ENCODE data around the gene APLP2. TPM values are rescaled to one million over a fixed set of nuclear protein-coding genes. Genes with fewer than 3 reads are reported as not detected.

The APLP2 gene
- total RNA-seq, 1 experiment from 2014 or later = 350 TPM

GRCh38 chr11:130181295-130182272 is 111.9 kb downstream of the APLP2 start:
- no TSS peak for BruUV-seq (replicated peaks)

GRCh38 chr11:130183878-130184610 is 114.3 kb downstream of the APLP2 start:
- ChIA-PET CTCF (no interaction called here), POLR2A (ENCODE audit: unreplicated experiment) (interaction anchor here (0.6 kb wide), 1 partner anchor 18 kb away, joined by 3 read pairs; no protein-coding TSS in a partner anchor)
- no TSS peak for BruUV-seq (replicated peaks)
- no peak for DNase-seq
- H3K4me1 ChIP-seq (replicated peaks; ENCODE audit: insufficient read depth) = peaks cover 33% of the 10 kb centered on the region
- no peak for TF ChIP-seq EZH2 (IDR thresholded peaks at IDR 0.05; ENCODE audit: low read depth)
- TF ChIP-seq CTCF (conservative IDR thresholded peaks at IDR 0.05) = no peak
- H3K9me3 ChIP-seq (ENCODE audit: insufficient read depth, low read depth) = no peaks in the 10 kb centered on the region
- H3K4me2 ChIP-seq = no peak overlapping the region
- H2AFZ ChIP-seq = no peak overlapping the region
- peaks cover 38% of the 10 kb centered on the region for H3F3A ChIP-seq (ENCODE audit: insufficient read depth, low read depth)
- H4K20me1 ChIP-seq (ENCODE audit: insufficient read depth) = peaks cover 36% of the 10 kb centered on the region
- H3K79me2 ChIP-seq (ENCODE audit: low read depth) = peaks cover 83% of the 10 kb centered on the region
- no peak overlapping the region for H3K27ac ChIP-seq
- no peaks in the 10 kb centered on the region for H3K9me2 ChIP-seq (ENCODE audit: insufficient read depth)
- intact Hi-C loops (cut with micrococcal nuclease; ENCODE audit: unreplicated experiment) = no loop called here
- H3K4me3 ChIP-seq = no peak overlapping the region
- 0 out of 2 replicates have a peak, but pooled peaks cover 4% of the 10 kb centered on the region for H3K36me3 ChIP-seq (ENCODE audit: low read depth)
- H3K27me3 ChIP-seq (ENCODE audit: insufficient read depth, low read depth) = no peaks in the 10 kb centered on the region

More at GRCh38 chr11:130181295-130182272, 111.9 kb downstream of the APLP2 start:
- Histone ChIP-seq H3K9me2 (ENCODE audit: insufficient read depth) (no peaks in the 10 kb centered on the region), H3K4me2 (peak overlapping the region; percentile 56), H3K79me2 (ENCODE audit: low read depth) (peaks cover 95% of the 10 kb centered on the region), H3K4me1 (replicated peaks; ENCODE audit: insufficient read depth) (peaks cover 46% of the 10 kb centered on the region), H3K27me3 (ENCODE audit: insufficient read depth, low read depth) (no peaks in the 10 kb centered on the region), H3K36me3 (ENCODE audit: low read depth) (0 out of 2 replicates have a peak, but pooled peaks cover 4% of the 10 kb centered on the region), H3K4me3 (no peak overlapping the region; the same call in 1 of the 2 replicates), H3K27ac (peak overlapping the region; percentile 82), H3F3A (ENCODE audit: insufficient read depth, low read depth) (peaks cover 38% of the 10 kb centered on the region), H3K9me3 (ENCODE audit: insufficient read depth, low read depth) (no peaks in the 10 kb centered on the region), H2AFZ (no peak overlapping the region), H4K20me1 (ENCODE audit: insufficient read depth) (peaks cover 28% of the 10 kb centered on the region)
- POLR2A ChIA-PET (ENCODE audit: unreplicated experiment) = no interaction called here
- CTCF ChIA-PET = interaction anchor here (0.6 kb wide), 1 partner anchor 32 kb away, joined by 5 read pairs; no protein-coding TSS in a partner anchor
- TF ChIP-seq EZH2 (IDR thresholded peaks at IDR 0.05; ENCODE audit: low read depth) = no peak
- TF ChIP-seq CTCF (conservative IDR thresholded peaks at IDR 0.05) = no peak
- peak; percentile 25 to 89 for DNase-seq
- intact Hi-C loops (cut with micrococcal nuclease; ENCODE audit: unreplicated experiment) = no loop called here

- CTCF ChIA-PET = no interaction called here
- BruUV-seq (replicated peaks) = no TSS peak
- Histone ChIP-seq H3F3A (ENCODE audit: insufficient read depth, low read depth) (peaks cover 15% of the 10 kb centered on the region; the same call in 1 of the 2 replicates), H3K4me2 (no peak overlapping the region), H3K79me2 (ENCODE audit: low read depth) (peaks cover 55% of the 10 kb centered on the region), H3K9me3 (ENCODE audit: insufficient read depth, low read depth) (no peaks in the 10 kb centered on the region), H3K27me3 (ENCODE audit: insufficient read depth, low read depth) (no peaks in the 10 kb centered on the region), H3K4me1 (replicated peaks; ENCODE audit: insufficient read depth) (peaks cover 5% of the 10 kb centered on the region), H3K27ac (no peak overlapping the region), H4K20me1 (ENCODE audit: insufficient read depth) (peaks cover 14% of the 10 kb centered on the region), H2AFZ (no peak overlapping the region), H3K9me2 (ENCODE audit: insufficient read depth) (no peaks in the 10 kb centered on the region), H3K36me3 (ENCODE audit: low read depth) (0 out of 2 replicates have a peak, but pooled peaks cover 4% of the 10 kb centered on the region), H3K4me3 (no peak overlapping the region)
- TF ChIP-seq CTCF (conservative IDR thresholded peaks at IDR 0.05) (no peak), EZH2 (IDR thresholded peaks at IDR 0.05; ENCODE audit: low read depth) (no peak)
- intact Hi-C loops (cut with micrococcal nuclease; ENCODE audit: unreplicated experiment) = no loop called here
- no peak for DNase-seq
- POLR2A ChIA-PET (ENCODE audit: unreplicated experiment) = no interaction called here
Measured at GRCh38 chr11:130187096-130187495, 117.4 kb downstream of the APLP2 start.

Measured in PC-9 (cell line).